DMS 273 treated with DMSO at 0.1 percent for 48 hours (cell line): ENCODE results near the gene MICAL2.

Source experiments
- DNase-seq: peaks from one replicate; lab custom pipeline; 2025; lab: John Stamatoyannopoulos, UW

MICAL2 gene, protein sequence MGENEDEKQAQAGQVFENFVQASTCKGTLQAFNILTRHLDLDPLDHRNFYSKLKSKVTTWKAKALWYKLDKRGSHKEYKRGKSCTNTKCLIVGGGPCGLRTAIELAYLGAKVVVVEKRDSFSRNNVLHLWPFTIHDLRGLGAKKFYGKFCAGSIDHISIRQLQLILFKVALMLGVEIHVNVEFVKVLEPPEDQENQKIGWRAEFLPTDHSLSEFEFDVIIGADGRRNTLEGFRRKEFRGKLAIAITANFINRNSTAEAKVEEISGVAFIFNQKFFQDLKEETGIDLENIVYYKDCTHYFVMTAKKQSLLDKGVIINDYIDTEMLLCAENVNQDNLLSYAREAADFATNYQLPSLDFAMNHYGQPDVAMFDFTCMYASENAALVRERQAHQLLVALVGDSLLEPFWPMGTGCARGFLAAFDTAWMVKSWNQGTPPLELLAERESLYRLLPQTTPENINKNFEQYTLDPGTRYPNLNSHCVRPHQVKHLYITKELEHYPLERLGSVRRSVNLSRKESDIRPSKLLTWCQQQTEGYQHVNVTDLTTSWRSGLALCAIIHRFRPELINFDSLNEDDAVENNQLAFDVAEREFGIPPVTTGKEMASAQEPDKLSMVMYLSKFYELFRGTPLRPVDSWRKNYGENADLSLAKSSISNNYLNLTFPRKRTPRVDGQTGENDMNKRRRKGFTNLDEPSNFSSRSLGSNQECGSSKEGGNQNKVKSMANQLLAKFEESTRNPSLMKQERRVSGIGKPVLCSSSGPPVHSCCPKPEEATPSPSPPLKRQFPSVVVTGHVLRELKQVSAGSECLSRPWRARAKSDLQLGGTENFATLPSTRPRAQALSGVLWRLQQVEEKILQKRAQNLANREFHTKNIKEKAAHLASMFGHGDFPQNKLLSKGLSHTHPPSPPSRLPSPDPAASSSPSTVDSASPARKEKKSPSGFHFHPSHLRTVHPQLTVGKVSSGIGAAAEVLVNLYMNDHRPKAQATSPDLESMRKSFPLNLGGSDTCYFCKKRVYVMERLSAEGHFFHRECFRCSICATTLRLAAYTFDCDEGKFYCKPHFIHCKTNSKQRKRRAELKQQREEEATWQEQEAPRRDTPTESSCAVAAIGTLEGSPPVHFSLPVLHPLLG

DNA sequence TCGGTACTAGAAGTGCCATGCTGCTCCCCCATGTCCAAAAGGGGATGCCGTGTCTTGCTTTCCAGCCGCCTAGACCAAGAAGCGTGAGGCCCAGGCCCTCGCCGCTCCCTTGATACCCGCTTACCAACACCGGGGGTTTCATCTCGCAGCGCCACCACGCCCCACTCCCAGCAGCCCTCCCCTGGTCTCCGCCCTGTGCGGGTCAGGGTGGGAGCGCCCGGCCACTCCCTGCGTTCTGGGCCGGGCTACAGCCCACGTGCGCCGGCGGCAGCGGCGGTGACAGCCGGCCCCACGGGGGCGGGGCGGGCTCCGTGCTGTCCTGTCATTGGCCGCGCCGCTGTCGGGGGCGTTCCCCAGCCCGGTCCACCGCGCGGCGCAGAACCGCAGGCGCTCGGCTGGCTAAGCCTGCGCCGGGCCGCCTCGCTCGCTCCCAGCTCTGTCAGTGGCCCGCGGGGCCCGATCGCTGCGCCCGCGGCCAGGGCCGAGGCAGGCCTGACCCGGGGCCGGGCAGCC lies at the start of gene MICAL2:
MICAL2 (plus strand) TSS at position 390 of the 513 bp plus-strand sequence. CDS start 51,566 bp downstream, outside the sequence.
- DNase-seq: peak; percentile 54

DNA sequence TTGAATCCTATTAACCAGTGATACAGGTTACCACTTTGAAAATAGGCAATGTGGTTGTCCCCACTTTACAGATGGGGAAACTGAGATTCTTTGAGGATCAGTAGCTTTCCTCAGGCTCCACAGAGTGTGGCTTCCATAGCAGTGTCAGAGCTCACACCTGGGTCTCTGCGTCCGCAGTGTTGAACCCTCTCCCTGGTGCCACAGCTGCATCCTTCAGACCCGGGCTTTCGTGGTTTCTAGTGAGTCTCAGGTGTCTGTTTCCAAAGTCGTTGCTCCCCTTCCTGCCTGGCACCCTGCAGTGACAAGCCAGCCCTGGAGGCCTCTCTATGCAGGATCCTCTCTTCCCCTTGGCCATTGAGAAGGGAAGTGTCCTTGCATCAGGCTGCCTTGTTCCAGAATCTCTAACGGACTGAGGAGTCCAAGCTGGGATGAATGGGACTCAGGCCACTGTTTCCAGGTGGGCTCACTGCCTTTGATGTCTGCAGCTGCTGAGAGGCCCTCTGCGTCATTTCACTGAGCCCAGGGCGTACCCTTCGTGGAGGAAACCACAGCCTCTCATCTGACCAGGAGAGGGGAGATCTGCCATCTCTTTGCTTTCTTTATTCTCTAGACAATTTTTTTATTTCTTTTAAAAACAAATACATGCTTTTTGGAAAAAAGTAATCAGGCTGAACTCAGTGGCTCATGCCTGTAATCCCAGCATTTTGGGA lies 48.4 kb upstream of the MICAL2 start:
- DNase-seq: no peak

DNA sequence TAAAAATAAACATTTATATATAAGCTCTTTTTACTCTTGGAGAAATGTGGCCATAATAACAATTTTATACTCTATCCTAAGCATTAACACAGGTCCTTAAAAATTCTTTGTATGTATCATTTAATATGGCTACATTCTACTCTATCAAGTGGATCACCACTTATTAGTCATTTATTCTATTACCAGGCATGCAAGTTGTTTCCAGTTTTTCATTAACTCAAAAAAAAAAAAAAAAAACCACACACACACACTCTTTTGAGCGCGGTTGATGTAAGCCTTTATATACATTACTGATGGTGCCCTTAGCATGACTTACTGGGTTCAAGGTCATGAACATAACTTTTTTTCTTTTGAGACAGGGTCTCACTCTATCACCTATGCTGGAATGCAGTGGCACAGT lies 47.1 kb upstream of the MICAL2 start:
- DNase-seq: no peak

DNA sequence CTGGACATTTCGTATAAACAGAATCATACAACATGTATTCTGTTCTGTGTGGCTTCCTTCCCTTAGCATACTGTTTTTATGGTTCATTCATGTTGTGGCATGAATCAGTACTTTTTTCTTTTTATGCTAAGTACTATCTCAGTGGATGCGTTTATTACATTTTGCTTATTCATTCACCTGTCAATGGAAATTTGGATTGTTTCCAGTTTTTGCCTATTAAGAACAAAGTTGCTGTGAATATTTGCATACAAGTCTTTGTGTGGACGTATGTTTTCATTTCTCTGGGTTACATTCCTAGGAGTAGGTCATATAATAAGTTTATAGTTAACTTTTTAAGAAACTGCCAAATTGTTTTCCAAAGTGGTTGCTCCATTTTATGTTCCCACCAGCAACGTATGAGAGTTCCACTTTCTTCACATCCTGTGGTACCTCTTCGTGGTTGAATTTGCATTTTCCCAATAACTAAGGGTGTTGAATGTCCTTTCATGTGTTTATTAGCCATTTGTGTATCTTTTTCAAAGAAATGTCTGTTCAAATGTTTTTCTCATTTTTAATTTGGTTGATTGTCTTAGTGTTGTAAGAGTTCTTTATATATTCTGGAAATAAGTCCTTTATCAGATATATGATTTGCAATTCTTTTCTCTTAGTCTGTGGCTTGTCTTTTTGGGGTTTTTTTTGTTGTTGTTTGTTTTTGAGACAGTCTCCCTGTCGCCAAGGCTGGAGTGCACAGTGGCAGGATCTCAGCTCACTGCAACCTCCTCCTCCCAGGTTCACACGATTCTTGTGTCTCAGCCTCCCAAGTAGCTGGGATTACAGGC lies 46.0 kb upstream of the MICAL2 start:
- no peak for DNase-seq

DNA sequence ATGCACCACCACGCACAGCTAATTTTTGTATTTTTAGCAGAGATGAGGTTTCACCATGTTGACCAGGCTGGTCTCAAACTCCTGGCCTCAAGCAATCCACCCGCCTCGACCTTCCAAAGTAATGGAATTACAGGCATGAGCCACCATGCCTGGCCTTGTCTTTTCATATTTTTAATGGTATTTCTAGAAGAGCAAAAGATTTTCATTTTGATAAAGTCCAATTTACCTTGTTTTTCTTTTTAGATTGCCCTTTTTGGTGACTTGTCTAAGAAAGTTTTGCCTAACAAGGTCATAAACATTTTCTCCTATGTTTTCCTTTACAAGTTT lies 45.5 kb upstream of the MICAL2 start:
- no peak for DNase-seq

DNA sequence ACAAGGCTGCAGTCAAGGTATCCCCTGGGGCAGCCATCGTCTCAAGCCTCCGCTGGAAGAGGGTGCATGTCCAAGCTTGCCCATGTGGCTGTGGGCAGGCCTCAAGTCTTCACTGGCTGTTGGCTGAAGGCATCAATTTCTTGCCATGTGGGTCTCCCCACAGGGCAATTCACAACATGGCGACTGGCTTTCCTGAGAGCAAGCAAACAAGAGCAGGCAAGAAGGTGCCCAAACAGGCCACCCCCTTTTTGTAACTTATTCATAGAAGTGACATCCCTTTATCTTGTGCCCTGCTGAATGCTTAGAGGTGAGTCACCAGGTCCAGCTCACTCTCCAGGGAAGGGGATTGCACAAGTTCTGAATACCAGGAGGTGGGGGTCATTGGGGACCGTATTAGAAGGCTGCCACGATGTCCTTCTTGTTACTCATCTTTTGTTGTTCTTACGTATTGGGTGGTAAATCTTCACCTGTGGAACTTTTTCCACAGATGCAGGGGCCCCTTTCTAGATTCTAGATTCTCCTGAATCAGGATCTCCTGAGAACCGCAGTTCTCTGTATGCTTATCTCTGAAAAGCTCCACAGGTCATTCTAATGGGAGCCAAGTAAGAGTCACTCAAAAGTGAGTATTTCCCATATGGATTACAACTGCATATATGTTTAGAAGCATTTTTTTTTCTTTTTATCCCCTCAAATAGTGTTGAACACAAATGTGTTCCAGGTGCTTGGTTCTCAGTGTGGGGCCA lies 44.2 kb upstream of the MICAL2 start:
- DNase-seq: no peak

DNA sequence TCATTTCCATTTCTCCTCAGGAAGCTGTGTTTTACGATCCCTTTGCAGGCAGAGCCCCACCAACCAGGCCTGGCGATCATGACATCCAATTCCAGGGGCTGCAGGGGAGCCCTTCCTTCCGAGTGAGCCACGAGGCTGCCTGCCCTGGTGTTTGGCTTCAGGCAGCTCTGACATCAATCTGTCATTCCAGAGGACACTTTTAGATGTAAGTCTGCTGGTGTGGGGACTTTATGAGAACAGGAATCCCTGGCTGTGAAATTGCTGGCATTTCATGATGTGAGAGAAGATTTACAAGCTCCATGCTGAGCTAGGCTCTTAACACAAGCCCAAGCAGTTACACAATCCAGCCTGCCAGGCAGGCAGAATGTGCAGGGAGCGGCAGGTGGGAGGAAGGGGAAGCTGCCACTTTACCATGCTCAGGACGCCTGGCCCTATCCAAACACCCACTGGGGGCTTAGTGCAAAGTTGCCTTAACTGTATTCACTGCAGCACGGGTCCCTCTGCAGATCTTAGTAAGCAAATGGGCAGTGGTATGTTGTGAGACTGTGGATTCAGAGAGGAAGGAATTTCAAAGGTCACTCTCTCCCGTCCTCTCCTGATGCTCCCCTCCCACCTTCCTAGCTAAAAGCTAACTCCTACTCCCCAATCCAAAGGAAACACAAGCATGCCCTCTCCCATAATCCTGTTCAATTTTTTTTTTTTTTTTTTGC lies 43.4 kb upstream of the MICAL2 start:
- DNase-seq: no peak

GRCh38 chr11:12067796-12068357 lies 42.5 kb upstream of the MICAL2 start:
- no peak for DNase-seq

- no peak for DNase-seq
Observed at GRCh38 chr11:12069066-12069676, 41.2 kb upstream of the MICAL2 start.

GRCh38 chr11:12070446-12071267 lies 39.7 kb upstream of the MICAL2 start:
- DNase-seq: no peak

GRCh38 chr11:12071574-12071973 lies 38.8 kb upstream of the MICAL2 start:
- no peak for DNase-seq

DNA sequence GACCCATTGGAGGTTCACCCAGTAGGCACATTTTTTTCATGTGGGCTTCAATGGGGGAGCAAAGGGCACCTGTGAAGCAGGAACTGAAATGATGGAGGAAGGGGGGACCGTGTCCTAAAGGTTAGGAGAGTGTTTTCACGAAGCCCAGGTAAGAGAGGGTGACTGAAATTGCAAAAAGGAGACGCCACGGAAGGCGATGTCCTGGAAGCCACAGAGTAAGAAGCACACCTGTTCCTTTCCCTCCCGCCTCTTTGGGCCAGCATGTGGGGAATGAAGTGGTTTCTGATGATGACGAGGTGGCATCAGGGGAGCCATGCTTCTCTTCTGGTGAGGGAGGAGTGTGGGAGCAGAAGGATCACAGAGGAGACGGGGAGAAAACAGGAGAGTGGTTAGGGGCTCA lies 37.0 kb upstream of the MICAL2 start:
- no peak for DNase-seq

DNA sequence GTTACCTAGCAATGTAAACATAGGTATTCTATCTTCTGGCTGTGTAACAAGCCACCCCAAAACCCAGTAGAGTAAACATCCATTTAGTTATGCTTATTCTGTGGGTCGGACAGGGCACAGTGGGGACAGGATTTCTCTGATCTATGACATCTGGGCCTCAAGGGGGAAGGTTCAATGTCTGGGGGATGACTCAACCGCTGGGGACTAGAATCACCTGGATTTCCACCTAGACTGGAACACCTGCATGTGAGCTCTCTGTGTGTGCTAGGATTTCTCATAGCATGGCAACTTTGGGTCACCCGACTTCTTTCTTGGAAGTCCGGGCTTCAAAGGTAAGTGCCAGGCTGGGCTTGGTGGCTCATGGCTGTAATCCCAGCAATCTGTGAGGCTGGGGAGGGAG lies 36.5 kb upstream of the MICAL2 start:
- no peak for DNase-seq

- DNase-seq: no peak
Observed at GRCh38 chr11:12074529-12075195, 35.7 kb upstream of the MICAL2 start.

DNA sequence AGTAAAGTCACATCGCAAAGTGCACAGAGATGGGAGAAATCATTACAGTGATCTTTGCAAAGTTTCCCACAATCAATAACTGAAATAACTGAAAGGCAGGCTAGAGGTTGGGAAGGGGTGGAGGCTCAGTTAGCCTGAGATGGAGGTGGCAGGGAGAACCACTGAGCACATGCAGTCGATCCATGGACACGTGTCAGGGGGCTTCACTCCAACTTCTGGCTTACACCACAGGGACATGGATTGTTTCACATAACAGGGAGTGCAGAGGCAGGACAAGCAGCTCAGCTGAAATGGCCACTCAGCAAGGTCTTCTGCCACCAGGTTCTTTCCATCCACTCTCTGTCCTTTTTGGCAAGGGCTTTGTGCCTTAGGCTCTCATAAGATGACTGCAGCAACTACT lies 35.1 kb upstream of the MICAL2 start:
- DNase-seq: no peak

- no peak for DNase-seq
Observed at GRCh38 chr11:12075822-12076821, 34.3 kb upstream of the MICAL2 start.
